ENCODE data around the gene DGKI.

The DGKI gene

GRCh38 chr7:137871170-137871915 is 24.6 kb upstream of the DGKI start:
- no peak for DNase-seq

- DNase-seq: no peak
Observed at GRCh38 chr7:137870684-137871083, 23.9 kb upstream of the DGKI start.

GRCh38 chr7:137870078-137870477 is 23.3 kb upstream of the DGKI start:
- DNase-seq: no peak

GRCh38 chr7:137869260-137869659 is 22.5 kb upstream of the DGKI start:
- no peak for DNase-seq

- no peak for DNase-seq
Observed at GRCh38 chr7:137867289-137867688, 20.5 kb upstream of the DGKI start.

GRCh38 chr7:137865764-137866163 is 19.0 kb upstream of the DGKI start:
- DNase-seq: no peak

- no peak for DNase-seq
Observed at GRCh38 chr7:137862964-137863363, 16.2 kb upstream of the DGKI start.

GRCh38 chr7:137862358-137862757 is 15.6 kb upstream of the DGKI start:
- DNase-seq: no peak

- no peak for DNase-seq
Observed at GRCh38 chr7:137860542-137860941, 13.8 kb upstream of the DGKI start.

- DNase-seq: no peak
Observed at GRCh38 chr7:137853053-137853452, 6.3 kb upstream of the DGKI start.

- no peak for DNase-seq
Observed at GRCh38 chr7:137852108-137852507, 5.3 kb upstream of the DGKI start.

- no peak for DNase-seq
Observed at GRCh38 chr7:137850972-137851945, 4.5 kb upstream of the DGKI start.

GRCh38 chr7:137850571-137850970 is 3.8 kb upstream of the DGKI start:
- DNase-seq: no peak

- DNase-seq: no peak
Observed at GRCh38 chr7:137848095-137848494, 1.3 kb upstream of the DGKI start.

GRCh38 chr7:137847568-137848050 is 835 bp upstream of the DGKI start:
- no peak for DNase-seq

GRCh38 chr7:137846549-137846826 is 286 bp downstream of the DGKI start:
- DNase-seq: no peak

GRCh38 chr7:137844677-137845425 is 1.9 kb downstream of the DGKI start:
- no peak for DNase-seq

GRCh38 chr7:137839903-137840779 is 6.6 kb downstream of the DGKI start:
- no peak for DNase-seq

GRCh38 chr7:137838706-137839315 is 8.0 kb downstream of the DGKI start:
- no peak for DNase-seq

GRCh38 chr7:137836541-137836940 is 10.2 kb downstream of the DGKI start:
- DNase-seq: no peak

GRCh38 chr7:137836113-137836509 is 10.7 kb downstream of the DGKI start:
- no peak for DNase-seq

Measured in NK-92 treated with Interleukin-12 subunit alpha and Interleukin-12 subunit beta, amount 100 ng/mL, for 24 hours (cell line).